ENCODE results near the gene HES3.

The HES3 gene

DNA sequence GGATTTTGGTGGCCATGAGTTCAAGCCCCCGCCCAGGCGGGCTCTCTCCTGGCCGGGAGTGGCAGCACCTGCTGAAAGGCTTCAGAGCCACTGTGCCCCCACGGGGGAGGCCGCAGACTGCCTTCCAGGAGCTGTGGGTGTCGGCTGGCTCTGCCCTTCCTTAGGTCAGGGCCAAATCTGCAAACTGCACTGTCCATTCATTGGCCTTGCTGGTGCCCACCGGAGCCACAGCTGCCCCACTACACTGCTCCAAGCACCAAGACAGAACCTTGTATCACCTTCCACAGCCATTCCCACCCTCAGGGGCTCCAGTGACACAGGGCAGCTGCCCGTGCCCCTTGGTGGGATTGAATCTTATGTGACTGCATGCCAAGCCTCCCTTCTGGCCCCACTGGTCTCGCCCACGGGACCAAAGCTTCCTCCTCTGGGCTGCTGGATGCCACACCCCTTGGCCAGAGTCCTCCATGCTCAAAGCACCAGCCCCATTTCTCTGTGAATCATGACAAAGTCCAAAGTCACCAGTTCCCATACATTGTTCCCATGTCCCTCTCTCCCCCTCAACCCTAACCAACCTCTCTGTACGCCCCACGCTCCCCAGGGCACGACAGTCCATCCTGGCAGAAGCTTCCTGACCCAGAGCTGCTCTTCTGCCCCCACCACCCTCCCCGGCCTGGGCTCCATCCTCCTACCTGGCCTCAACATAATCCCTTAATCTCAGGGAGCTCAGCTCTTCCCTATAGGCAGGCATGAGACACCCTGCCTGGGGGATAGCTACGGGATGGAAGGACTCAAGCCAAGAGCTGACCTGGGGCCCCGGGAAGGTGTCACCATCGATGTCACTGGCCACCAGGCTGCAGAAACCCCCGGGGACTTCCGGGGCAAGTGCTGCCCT is 37.8 kb downstream of the HES3 start:
- no peak for DNase-seq

DNA sequence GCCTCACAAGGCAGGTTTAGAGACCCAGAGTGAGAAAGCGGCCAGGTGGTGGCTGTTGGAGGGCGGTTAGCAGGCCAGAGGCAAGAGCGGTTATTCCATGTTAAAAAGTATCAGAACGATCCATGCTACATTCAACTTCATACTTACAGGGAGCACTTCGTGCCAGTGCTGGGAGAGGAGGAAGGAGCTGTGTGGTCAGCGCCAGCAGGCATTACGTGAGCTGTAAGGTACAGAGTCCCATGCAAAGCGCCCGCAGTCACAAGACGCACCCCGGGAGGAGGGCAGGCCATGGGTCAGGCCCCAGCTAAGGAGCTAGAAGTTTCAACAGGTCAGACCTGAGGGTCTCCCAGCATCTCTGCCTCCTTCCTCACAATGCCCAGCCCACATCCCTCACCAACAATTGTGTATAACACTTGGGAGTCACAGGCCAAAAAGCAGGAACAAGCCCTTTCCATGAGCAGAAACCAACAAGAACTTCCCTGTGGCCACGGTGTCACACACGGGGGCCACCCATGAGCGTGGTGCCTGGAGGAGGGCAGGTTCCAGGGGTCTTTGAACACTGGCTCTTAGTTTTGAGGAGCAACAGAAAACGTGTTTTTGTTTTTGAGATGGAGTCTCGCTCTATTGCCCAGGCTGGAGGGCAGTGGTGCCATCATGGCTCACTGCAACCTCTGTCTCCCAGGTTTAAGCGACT is 38.7 kb downstream of the HES3 start:
- DNase-seq = no peak

DNA sequence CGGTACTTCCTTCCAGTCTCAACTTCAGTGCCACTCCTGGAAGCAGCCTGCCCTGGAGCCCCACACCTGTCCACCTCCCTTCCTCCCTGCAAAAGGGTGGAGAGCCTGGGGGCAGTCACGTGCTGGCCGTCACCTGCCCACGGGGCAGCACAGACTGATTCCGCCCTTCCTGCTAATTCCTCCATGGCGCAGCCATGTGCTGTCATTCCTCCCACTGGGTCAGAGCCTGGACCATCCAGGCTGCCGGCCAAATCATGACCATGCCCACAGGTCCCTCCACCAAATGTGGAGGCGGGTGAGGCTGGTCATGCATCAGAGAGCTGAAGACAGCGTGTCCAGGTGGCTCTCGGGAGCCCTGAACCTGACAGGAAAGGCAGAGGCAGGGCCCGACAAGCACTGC is 41.4 kb downstream of the HES3 start:
- DNase-seq = no peak

DNA sequence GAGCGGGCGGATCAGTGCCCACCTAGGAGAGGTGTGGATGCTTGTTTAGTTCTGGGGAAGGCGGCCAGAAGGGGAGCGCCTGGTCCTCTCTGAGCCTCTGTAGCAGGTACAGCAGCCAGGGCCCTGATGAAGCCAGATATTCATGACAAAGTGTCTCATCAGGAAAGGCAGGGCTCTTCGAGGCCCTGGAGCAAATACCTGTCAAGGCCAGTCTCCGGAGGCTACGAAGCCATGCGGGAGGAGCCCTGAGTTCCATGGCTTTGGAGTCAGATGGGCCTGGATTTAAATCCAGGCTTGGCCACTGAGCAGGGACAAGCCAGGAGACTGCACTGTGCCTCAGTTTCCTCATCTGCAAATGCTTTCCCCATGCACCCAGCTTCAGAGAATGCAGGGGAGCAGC is 42.3 kb downstream of the HES3 start:
- no peak for DNase-seq

DNA sequence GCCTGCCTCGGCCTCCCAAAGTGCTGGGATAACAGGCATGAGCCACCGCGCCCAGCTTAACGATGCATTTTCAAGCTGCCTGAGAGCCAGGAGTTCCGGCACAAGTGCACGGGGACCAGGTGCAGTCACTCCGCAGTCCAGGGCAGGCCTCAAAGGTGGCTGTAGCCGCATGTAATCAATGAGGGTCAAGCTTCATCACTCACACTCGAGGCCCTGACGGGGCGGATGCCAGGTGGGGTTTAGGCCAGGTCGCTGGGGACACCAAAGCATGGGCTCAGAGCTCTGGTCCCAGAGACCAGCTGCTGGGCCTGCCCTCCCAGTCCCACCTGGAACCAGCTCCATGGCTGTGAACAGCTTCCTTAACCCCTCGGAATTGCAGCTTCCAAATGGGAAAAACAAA is 43.0 kb downstream of the HES3 start:
- no peak for DNase-seq

DNA sequence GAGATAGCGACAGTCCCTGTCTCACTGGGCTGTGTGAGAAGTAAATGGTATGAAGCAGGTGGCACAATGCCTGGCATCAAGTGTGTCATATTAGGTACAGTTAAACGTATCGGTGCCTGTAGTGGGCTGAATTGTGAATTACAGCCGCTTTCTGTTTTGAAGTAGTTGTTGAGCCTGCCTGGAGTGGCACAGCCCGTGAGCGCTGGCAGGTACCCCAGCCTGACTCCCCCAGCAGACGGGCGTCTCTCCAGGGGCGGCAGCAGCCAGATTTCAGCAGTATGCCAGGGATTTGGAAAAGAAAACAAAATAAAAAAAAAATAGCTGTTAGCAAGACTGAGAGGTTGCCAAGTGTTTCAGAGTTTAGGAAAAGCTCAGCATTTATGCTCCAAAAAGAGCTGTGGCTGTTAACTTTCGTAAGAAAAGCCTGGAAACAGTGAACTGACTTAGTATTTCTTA is 43.5 kb downstream of the HES3 start:
- no peak for DNase-seq

DNA sequence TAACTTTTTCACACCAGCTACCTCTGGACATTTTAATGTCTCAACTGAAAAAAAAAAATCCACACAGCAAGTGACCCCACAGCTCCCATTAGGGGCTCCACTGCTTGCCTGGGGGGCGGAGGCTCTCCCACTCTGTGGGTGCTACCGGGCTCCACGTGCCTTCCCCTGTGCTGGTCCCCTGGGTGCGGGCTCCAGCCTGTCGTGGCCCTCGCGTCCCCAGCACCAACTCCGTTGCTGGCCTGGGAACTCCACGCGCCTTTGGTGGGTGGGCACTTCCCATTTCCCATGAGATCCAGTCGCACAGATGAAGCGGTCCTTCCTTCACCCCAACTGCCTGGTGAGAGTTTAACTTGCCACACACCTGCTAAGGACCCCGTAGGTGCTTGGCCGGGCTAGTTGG is 44.0 kb downstream of the HES3 start:
- DNase-seq = no peak

DNA sequence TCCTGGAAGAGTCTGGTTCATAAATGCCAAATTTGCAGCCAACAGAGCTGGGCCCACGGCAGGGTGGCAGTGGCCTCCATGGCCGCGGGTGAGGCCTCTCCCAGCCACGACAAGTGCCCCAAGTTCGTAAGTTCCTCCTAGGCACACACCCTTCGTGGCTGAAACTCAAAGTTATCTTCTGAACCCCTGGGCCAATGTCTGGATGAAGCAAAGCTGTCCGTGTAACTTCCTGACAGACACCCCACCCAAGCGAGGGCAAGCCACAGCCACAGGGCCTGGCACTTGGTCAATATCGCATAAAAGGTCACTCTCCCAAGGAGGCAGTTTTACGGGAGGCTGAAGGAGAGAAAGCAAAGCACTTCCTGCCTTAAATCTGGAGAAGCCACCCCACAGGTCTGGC is 44.7 kb downstream of the HES3 start:
- DNase-seq = no peak

DNA sequence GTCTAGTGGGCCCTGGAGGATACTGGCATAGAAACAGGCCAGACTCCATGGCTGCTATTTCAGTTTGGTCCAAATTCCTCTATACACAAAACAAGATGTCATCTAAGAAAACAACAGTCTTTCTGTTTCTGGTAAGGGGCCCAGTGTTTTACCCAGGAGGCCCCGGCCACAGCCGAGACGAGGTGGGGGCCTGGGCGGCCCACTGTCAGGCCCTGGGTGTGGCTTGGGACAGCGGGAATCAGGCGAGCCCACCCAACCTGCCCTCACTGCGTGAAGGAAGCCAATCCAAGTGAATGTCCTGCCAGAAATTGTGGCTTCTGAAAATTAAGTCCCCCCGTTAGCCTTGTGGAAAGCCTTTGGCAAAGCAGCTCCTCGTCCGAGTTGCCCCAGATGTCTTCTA is 48.1 kb downstream of the HES3 start:
- no peak for DNase-seq

DNA sequence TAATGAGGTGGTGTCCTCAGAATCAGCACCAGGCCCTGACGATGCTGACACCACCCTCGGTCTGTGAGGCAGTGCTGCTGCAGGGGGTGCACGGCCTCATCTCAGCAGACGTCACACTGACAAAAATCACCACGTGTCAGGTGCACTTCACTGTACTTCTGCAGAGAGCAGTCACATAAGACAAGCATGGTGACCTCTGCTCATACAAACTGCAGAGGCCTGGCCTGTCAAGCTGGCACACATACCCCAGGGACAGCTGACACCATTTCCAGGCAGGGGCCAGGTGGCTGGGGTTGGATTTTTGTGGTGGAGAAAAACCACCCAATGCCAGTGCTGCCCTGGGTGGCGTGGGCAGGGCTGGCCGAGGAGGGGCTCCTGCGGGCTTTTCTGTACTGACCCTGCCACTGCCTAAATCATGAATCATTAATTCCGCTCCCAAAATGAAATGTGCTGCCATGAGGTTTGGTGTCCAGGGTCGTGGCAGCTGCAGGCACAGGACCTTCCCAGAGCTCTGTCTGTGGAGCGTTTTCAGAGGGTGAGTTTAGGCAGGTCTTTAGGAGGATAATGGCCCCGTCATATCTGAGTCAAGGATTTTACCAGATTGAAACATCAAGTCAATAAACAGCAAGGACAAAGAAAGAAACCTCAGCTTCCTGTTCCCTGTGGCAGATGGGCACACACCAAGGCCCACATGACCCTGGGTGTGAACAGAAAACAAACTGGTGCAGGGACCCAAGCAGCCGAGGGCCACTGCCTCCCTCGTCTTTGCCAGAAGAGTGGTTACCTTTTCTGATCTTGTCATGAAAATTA is 50.3 kb downstream of the HES3 start:
- no peak for DNase-seq

DNA sequence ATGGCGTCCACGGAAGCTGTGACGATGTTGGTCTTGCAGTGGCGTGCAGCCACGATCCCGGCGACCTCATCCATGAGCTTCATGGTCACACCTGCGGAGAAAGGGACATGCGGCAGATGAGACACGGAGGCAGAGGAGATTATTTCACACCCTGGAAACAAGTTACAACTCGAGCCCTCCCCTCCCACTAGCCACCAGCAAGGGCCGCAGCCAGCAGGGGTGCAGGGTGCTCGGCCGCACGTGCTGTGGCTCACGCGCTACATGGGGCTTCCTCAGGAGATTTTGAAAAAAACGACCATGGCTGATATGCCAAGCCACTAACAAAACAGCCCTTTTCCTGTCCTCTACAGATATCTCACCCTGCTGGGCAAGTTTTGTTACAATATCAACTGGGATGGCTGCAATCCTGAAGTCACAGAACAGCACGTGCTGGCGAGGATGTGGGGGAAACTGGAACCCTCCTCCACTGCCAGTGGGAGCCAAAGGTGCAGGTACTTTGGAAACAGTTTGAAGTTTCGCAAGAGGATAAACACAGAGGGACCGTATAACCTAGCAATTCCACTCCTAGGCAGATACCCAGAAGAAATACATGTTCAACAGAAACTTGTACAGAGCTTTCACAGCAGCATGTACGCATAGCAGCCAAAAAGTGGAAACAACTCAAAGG is 51.0 kb downstream of the HES3 start:
- DNase-seq = no peak
